Hematopoietic multipotent progenitor cell treated with erythropoietin and hydrocortisone succinate and interleukin-3 and kit ligand, for 8 days (in vitro differentiated cells): ENCODE data around the gene SH2D3A.
"Not testable (repeated sequence)": the region's sequence is repeated elsewhere in the genome, so short reads cannot be mapped to it uniquely, and the experiment has no call there.

Experiments
- DNase-seq: peaks from one replicate; pipeline ENCODE4 v3.0.0-alpha.2; 2015

SH2D3A gene

GRCh38 chr19:6719540-6719861, 47.7 kb downstream of the SH2D3A start:
- no peak for DNase-seq

GRCh38 chr19:6718741-6719539, 48.3 kb downstream of the SH2D3A start:
- peak; percentile 55 for DNase-seq

GRCh38 chr19:6718111-6718740, 49.0 kb downstream of the SH2D3A start:
- no peak for DNase-seq

- DNase-seq, result no peak
These were observed 49.7 kb downstream of the SH2D3A start for GRCh38 chr19:6717441-6717971.

- no peak for DNase-seq
These were observed 50.2 kb downstream of the SH2D3A start for GRCh38 chr19:6717036-6717435.

- DNase-seq, result no peak
These were observed 50.6 kb downstream of the SH2D3A start for GRCh38 chr19:6716610-6716970.

GRCh38 chr19:6714749-6715555, 52.3 kb downstream of the SH2D3A start:
- DNase-seq, result no peak

GRCh38 chr19:6713773-6714692, 53.2 kb downstream of the SH2D3A start:
- DNase-seq, result no peak

GRCh38 chr19:6712692-6713670, 54.3 kb downstream of the SH2D3A start:
- no peak for DNase-seq

- no peak for DNase-seq
These were observed 55.0 kb downstream of the SH2D3A start for GRCh38 chr19:6712231-6712630.

- DNase-seq, result no peak
These were observed 55.6 kb downstream of the SH2D3A start for GRCh38 chr19:6711605-6712004.

GRCh38 chr19:6711078-6711361, 56.2 kb downstream of the SH2D3A start:
- no peak for DNase-seq

- DNase-seq, result no peak
These were observed 56.8 kb downstream of the SH2D3A start for GRCh38 chr19:6710273-6711077.

- no peak for DNase-seq
These were observed 57.7 kb downstream of the SH2D3A start for GRCh38 chr19:6709549-6709948.

GRCh38 chr19:6708913-6709312, 58.3 kb downstream of the SH2D3A start:
- not testable (repeated sequence) for DNase-seq

- no peak for DNase-seq
These were observed 58.9 kb downstream of the SH2D3A start for GRCh38 chr19:6708346-6708745.

GRCh38 chr19:6707658-6708018, 59.6 kb downstream of the SH2D3A start:
- no peak for DNase-seq

GRCh38 chr19:6707011-6707657, 60.1 kb downstream of the SH2D3A start:
- no peak for DNase-seq

- DNase-seq, result no peak
These were observed 60.6 kb downstream of the SH2D3A start for GRCh38 chr19:6706633-6706958.

GRCh38 chr19:6705931-6706632, 61.2 kb downstream of the SH2D3A start:
- no peak for DNase-seq
